HG03108 (cell line): ENCODE data around the gene RIPK1.

Experiments used
- ATAC-seq: cut with Tn5 transposase; IDR thresholded peaks from one replicate; pipeline ENCODE4 v1.9.1; 2021; ENCODE audit warnings: moderate library complexity; ENCODE audit not compliant: unreplicated experiment

RIPK1 gene

DNA sequence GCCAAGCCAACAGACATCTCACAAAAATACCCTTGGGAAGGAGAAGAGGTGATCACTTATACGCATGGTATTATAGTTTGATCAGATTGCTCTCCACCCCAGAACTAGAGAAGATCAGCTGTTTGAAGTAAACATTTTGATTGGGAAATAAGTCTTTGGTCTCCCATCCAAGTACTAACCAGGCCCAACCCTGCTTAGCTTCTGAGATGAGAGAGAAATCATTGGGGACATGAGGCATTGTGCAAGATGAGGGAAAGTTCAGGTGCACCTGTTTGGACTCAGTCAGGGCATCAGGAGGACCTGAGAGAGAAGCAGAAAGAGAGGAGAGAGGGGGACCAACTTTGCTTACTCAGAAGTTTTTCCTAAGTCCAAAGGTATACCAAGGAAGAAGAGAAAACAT lies 11.4 kb downstream of the RIPK1 start:
- ATAC-seq = no peak

DNA sequence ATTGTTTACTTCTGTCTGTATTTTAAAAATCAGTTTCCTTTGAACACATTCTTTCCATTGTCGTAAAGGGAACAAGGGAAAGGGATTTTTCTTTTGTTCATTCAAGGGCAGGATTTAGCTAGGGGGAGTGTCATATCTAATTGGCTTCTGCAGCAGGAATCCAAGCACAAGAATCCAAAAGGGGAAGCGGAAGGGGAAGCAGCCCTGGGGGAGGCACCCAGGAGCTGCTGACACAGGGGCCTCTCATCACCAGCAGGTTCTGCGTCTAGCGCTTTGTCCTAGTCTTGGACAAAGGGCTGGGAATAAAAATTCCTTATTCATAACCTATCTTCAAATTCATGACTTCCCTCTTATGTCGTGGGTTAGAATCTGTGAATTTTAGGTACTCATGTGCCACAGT lies 13.7 kb downstream of the RIPK1 start:
- ATAC-seq = no peak

DNA sequence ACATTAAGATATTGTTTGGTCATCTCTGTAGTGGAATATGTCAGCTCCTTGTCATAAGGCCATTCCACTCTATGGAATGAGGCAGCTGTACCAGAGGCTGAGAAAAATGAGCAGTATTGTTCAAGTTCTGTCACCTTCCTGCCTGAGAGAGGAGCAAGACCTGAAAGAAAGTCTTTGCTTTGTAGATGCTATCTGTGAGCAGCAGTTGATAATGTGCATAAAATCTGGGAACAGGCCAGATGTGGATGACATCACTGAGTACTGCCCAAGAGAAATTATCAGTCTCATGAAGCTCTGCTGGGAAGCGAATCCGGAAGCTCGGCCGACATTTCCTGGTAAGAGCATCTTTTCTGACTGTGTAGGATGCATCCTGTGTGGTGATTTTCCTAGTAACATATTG lies 16.8 kb downstream of the RIPK1 start:
- no peak for ATAC-seq

DNA sequence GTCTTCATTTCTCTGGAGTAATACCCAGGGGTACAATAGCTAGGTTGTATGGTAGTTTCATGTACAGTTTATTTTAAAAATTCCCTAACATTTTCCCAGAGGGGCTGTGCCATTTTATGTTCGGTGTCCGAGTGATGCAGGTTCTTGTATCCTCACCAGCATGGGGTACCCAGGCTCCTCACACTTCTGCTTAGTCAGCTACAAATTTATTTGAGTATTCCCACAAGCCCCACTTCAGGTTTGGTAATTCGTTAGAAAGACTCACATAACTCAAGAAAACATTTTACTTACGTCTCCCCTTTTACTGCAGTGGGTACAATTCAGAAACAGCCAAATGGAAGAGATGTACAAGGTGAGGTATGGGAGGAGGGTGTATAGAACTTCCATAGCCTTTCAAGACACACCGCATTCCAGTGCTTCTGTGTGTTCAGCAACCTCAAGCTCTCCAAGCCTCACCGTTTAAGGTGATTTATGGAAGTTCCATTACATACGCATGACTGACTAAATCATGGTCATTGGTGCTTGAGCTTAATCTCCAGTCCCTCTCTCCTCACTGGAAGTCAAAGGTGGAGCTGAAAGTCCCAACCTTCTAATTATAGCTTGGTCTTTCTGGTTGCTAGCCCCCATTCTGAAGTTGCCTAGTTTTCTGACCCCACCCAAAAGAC lies 18.1 kb downstream of the RIPK1 start:
- ATAC-seq = no peak

DNA sequence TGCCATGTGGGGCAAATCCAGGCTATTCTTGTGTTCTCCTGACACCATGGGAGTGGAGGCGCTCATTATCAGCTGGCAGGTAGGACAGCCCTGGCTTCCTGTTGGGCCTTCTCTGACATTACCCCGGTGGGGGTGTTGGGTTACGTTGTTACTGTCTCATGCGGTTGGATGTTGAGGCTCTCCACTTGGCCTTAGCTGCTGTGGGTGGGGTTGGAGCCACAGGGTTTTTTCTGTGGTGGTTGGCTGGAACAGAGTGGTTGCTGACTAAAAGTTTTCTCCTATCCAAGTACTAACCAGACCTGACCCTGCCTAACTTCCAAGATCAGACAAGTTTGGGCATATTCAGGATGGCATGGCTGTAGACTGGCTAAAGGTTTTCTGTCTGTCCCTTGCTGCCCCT lies 20.2 kb downstream of the RIPK1 start:
- ATAC-seq = no peak

DNA sequence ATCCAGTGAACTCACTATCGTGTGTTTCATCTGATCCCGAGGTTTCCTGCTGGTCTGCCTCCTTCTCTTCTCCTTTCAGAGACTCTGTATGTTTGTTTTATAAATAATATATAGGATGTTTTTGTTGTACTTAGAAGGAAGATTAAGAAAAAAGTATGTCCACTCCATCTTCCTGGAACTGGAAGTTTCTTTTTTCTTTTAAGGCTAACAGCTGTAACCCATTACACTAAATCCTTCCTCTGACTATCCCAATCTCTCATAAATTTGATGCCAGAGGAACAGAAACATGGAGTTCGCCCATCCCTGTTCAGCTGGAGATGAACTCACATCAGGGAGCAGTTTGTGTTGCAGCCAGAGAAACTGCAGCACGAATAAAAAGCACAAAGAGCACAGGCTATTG lies 20.7 kb downstream of the RIPK1 start:
- no peak for ATAC-seq

DNA sequence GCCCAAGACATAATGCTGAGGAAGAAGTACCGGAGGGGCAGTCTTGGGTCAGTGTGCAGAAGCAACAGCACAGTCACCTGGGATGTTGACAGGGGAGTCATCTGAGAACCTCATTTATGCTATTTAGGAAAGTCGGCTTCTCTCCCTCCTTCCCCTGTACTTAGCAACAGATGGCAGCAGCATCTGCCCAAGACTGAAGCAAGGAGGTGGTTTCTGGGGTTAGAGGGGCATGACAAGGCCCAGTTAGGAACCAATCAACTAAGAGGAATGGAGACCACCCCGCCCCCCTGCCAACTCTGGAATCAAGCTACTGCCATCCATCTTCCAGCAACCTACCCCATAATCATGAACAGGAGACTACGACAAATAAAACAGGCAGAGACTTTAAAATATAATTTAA lies 21.7 kb downstream of the RIPK1 start:
- ATAC-seq = no peak

DNA sequence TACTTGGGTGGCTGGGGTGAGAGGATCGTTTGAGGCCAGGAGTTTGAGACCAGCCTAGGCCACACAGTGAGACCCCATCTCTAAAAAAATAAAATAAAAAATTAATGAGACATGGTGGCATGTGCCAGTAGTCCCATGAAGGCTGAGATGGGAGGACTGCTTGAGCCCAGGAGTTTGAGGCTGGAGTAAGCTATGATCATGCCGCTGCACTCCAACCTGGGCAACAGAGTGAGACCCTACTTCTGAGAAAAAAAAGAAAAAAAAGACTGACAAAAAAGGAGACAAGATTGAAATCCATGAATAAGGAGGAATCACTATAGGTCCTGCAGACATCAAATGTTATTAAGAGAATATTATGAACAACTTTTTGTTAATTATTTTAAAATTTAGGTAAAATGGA lies 26.5 kb downstream of the RIPK1 start:
- no peak for ATAC-seq

DNA sequence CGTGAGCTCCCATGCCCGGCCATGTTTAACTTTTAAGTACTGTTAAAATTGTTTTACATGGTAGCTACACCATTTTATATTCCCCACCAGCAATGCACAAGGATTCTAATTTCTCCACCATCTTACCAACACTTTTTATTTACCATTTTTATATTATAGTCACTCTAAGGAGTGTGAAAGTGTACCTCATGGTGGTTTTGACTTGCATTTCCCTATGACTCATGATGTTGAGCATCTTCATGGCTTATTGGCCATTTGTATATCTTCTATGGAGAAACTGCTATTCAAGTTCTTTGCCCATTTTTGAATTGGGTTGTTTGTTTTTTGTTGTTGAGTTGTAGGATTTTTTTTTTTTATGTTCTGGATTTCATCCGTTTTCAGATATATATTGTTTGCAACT lies 34.6 kb downstream of the RIPK1 start:
- ATAC-seq = no peak

DNA sequence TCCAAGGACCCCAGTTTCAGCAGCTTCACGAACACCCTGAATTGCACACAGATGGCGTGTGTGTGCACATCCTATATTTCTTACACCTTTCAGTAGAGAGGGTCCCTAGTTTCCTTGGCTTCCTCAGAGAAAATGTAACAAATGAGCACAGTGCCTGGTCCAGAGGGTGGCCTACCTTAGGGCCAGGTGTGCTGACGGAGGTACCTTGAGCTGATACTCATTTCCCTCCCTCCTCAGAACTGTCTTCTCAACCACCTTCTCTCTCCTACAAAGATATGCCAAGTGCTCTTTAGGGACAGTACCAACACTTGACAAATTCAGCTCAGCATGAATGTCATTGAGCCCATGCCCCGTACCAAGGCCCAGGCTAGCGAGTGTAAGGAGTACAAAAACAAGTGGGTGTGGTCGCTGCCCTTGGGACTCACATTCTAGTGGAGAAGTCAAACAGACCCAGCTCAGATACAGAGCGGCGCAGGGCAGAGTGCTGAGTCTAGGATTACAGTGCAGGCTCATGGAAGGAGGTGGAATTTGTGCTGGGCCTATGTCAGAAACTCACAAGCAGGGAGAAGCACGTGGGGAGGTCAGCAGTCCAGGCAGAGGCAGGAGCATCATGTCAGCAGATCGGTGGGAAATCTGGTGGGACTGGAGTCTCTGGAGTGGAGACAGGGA lies 40.6 kb downstream of the RIPK1 start:
- no peak for ATAC-seq

DNA sequence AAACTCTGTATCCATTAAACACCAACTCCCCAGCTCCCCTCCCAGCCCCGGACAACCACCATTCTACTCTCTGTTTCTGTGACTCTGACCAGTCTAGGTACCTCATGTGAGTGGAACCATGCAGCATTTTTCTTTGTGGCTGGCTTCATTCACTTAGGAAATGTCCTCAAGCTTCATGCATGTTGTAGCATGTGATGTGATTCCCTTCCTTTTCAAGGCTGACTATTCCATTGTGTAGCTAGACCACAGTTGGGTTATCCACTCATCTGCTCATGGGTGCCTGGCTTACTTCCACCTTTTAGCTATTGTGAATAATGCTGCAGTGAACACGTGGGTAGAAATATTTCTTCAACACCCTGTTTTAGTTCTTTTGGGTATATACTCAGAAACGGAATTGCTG lies 41.5 kb downstream of the RIPK1 start:
- ATAC-seq = no peak

DNA sequence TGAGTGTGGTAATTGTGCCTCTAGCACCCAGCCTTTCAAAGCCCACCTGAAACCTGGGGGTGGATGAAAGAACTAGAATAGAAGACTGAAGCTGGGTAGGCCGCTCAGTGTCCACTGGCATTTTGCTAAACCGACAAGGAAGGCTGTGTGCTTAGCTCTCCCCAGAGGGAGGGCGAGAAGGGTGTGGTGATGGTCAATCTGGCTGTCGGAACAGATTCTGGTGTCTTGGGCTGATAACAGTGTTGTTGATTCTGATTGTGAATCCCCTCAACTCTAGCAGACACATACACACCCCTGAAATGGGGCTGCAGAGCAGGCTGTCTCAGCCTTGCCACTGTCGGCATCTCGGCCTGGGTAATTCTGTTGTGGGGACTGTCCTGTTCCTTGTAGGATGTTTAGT lies 46.1 kb downstream of the RIPK1 start:
- ATAC-seq = no peak

DNA sequence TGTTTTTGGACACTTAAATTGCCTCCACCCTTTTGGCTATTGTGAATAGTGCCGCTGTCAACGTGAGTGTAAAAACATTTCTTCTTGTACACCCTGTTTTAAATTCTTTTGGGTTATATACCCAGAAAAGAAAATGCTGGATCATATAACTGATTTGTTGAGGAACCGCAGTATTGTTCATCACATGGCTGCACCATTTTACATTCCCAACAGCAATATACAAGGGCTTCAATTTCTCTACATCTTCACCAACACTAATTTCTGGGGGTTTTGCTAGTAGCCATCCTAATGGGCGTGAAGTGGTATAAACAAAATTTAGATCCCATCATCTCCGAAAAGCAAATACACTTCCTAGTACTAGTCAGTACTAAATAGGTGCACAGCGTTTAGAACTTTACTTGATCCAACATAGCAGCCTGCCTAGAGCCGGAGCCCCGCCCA lies 49.6 kb downstream of the RIPK1 start:
- no peak for ATAC-seq

DNA sequence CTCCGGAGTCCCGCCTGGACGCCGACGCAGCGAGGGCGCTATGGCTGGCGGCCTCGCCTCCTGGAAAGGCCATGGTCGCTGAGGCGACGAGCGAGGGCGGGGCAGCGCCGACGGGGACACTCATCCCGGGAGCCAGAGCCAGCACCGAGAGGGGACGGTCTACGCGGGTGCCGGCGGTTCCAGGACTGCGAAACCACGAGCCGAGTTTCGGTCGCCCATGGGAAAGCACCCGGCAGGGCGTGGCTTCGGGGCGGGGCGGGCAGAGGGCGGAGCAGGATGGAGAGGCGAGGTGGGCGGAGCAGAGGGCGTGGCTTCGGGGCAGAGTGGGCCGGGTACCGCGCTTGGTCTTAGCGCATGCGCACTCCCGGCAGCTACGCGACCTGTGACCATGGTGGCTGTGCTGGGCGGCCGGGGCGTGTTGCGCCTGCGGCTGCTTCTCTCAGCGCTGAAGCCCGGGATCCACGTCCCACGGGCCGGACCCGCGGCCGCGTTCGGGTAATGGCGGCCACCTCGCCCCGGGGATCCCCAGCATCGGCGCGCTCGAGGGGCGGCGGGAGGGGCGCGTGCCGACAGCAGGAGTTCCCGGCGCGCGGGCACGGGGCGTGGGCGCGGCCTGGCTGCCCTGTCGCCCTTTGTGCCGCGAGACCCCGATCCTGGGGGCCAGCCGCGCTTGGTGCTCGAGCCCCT lies 50.2 kb downstream of the RIPK1 start, which contains the start of gene BPHL:
Gene BPHL (plus strand): TSS at position 359 of the 687 bp plus-strand sequence. CDS start 30 bp downstream, at position 389.
- ATAC-seq = peak; percentile 83

DNA sequence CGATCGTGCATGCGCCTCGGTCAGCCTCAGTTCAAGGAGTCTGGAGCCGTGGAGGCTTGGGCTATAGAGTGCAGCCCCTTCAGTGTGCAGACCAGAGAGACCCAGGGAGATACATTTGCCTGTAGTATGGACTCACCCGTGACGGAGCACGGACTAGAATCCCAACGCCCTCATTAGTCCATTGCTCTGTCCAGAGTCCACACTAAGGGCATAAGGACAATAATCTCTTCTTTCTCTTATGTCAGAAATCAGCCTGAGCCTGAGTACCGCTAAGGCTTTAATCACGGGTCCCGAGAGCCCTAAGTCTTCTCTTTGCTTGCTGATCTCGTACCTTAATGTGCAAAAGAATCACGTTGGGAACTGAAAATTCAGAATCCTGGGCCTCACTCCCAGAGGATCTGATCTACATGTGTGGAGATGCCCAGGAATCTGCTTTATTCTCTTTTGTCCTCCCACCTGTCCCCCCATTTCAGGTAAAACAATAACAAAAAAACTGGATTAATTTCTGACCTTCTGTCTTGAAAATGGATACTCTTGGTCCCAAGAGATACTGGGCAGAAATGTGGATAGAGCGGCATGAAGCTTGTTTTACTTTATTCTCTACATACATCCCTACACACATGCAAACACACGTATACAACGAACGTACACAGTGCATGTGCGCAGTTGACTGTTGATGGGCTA lies 50.9 kb downstream of the RIPK1 start:
- ATAC-seq = peak; percentile 28

DNA sequence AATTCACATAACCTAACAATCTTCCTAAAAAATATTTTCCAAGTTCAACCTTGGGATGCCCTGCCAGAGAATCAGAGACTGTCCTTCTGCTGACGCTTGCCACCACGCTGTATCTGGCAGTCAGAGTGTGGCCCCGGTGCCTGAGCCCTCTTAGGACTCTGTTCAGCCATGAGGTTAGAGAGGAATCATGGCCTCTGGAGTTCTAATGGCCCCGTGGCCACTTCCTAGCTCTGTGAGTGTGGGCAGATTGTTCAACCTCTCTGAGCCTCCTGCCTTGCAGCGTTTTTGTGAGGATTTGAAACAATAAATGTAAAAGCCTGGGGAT lies 52.4 kb downstream of the RIPK1 start:
- no peak for ATAC-seq

DNA sequence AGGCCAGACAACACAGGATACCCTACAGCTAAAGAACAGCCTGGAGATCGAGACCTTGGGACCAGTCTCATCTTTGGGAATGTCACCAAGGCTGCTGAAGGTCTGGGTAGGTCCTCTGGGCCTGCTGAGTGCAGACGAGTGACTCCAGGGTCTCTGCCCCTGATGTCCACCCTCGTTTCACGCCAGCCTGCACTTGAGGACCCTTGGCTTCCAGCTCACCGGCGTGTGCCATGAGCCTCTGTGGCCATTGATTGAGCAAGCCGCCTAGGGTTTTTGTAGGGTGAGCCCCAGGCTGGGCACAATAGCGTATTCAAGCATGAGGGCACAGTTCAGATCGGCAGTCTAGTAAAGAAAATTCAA lies 54.5 kb downstream of the RIPK1 start:
- ATAC-seq = no peak

DNA sequence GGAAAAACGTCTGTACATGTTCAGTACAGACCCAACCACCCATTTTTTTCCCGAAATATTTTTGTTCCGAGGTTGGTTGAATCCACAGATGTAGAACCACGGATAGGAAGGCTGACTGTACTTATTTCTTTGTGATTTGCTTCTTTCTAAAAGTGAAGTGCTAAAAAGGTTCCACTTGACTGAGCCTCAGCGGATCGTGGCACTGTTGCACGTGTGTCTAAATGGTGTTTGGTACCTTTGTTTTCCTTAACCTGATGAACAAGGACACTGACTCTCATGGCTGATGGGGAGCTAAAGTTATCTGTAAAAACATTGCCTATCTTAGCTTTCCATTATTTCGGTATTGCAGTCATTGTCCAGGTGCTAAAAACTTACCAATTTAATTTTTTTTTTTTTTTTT lies 56.4 kb downstream of the RIPK1 start:
- ATAC-seq = no peak

DNA sequence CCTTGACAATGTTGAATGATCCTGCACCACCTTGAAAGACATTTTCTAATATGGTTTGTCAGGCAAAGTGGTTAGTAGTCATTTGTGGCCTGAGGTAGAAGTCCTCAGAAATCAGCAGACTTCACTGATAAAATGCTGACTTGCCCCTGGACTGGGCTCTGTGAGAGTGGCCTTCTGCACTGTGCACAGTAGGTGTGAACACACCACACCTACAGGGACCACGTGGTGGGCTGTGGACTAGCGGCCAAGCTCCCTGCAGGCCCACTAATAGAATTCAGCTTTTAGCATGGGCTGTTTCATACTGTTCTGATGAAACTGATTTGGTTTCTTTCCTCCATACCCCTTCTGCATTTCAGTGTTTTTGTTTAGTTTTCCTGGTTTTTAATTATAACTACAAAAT lies 57.5 kb downstream of the RIPK1 start:
- ATAC-seq = no peak

DNA sequence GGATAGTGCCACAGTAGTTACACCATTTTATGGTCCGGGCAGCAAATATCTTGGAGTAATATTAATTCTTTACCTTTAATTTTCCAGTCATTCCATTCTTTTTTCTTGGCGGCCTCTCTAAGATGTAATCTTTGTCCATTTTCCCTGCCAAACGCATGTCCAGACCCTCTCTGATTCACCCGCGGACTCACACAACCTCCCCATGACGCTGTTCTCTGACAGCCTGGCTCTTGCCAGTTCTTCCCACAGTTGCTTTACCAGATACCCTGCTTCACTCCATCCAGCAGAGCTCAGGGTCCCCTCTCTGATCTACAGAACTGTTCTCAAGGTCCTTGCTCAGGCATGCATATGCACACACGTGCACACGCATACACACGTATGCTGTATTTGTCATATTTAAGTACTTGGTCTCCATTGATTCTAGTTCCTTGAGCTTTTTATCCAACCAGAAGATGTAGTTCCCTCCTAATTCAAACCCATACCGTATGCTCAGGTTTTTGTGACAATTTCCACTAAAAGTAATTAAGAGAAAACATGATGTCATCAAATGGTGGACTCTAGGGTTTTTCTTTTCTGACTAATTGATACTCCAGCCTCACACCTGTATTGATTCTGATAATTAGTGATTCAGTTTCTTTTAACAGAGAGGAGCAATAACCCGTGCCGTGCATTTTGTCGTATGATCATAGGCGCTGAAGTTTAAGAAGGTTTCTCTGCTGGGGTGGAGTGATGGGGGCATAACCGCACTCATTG lies 60.2 kb downstream of the RIPK1 start:
- no peak for ATAC-seq

DNA sequence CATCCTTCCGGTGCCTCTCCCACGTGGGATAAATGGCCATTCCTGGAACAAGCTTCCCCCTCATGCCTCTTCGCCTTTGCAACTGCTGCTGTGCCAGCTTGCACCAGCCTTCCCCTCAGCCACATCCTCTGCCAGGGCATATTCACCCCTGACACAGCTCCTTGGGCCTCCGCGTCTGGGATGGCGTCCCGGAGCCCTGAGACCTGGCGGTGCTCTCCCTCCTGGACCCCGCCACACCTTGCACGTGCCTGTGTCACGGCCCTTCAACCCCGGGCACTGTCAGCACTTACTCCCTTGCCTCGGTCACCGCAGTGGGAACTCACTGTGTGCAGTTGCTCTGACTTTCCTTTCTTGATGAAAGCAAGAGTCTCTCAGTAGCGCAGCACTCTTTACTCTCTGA lies 63.4 kb downstream of the RIPK1 start:
- no peak for ATAC-seq
